Endothelial cell of umbilical vein (primary cell): Measurements from ENCODE around the gene EYS. TPM values are rescaled to one million over a fixed set of nuclear protein-coding genes. Genes with fewer than 3 reads are reported as not detected.

Experiments
- BruUV-seq: library from RNA; stranded (reverse); fragments of 400-500 nt; replicated peaks from 2 replicates; lab custom pipeline; 2021; lab: Mats Ljungman, UMichigan
- CTCF ChIA-PET: fragments of 300-600, 350-600 bp; sonication (Branson Sonifier 250); formaldehyde crosslinking; loops from one replicate; lab custom pipeline; 2021; ENCODE audit warnings: antibody characterized with exemption, inconsistent platforms; lab: Charles Lee
- POLR2A ChIA-PET: fragments of 300-600, 350-600 bp; sonication (Branson Sonifier 250); formaldehyde crosslinking; loops from one replicate; lab custom pipeline; 2021; ENCODE audit warnings: antibody characterized with exemption, inconsistent platforms; lab: Charles Lee
- DNase-seq: peaks from one replicate; pipeline ENCODE4 v3.0.0-alpha.2; 2011; ENCODE audit warnings: low read depth, low spot score
- FAIRE-seq: peaks from 2 replicates; lab custom pipeline; 2011; peaks lifted over from hg19 to GRCh38; lab: Jason Lieb, UNC
- H2AFZ ChIP-seq: 2 replicates; pipeline ENCODE4 v1.6.0; 2012; ENCODE audit warnings: low read depth, low read length, control low read depth, inconsistent platforms
- H3K27ac ChIP-seq: 2 replicates; pipeline ENCODE4 v1.5.1; 2011; ENCODE audit warnings: low read depth, mild to moderate bottlenecking, control low read depth, low read length, moderate library complexity; ENCODE audit not compliant: insufficient read depth
- H3K27me3 ChIP-seq, 2 experiments: 2 replicates each; pipeline versions ENCODE4 v1.6.0 to v1.6.1; 2011; ENCODE audit warnings: low read length in 2 of 2, mixed read lengths in 1 of 2; ENCODE audit not compliant: control insufficient read depth in 2 of 2, insufficient read depth in 2 of 2
- H3K36me3 ChIP-seq, 2 experiments: 2 replicates in 1 of 2; 3 replicates in 1 of 2; pipeline ENCODE4 v1.5.1; 2011; ENCODE audit warnings: low read length in 2 of 2, mild to moderate bottlenecking in 1 of 2, moderate library complexity in 1 of 2; ENCODE audit not compliant: control insufficient read depth in 2 of 2, insufficient read depth in 2 of 2; ENCODE audit errors: extremely low read depth in 1 of 2
- H3K4me1 ChIP-seq: 3 replicates; pipeline ENCODE4 v1.5.1; 2011; ENCODE audit warnings: mild to moderate bottlenecking, low read length; ENCODE audit not compliant: control insufficient read depth, insufficient read depth; ENCODE audit errors: extremely low read depth
- H3K4me2 ChIP-seq: 2 replicates; pipeline ENCODE4 v1.6.1; 2011; ENCODE audit warnings: low read length, control low read depth, mixed read lengths; ENCODE audit not compliant: insufficient read depth
- H3K4me3 ChIP-seq, 3 experiments: fragments of 200-600 bp in 1 of 3; sonication (generic), shearing (Covaris generic) in 1 of 3; replicated peaks in 1 of 3; 2 replicates each; pipeline ENCODE4 v1.5.1; 2011 to 2016; ENCODE audit warnings: control low read depth in 3 of 3, low read length in 3 of 3, mild to moderate bottlenecking in 2 of 3, inconsistent platforms in 1 of 3, low read depth in 1 of 3, moderate library complexity in 1 of 3; ENCODE audit not compliant: insufficient read depth in 1 of 3
- H3K79me2 ChIP-seq: 2 replicates; pipeline ENCODE4 v1.6.0; 2012; ENCODE audit warnings: low read length, inconsistent platforms; ENCODE audit not compliant: control insufficient read depth, insufficient read depth
- H3K9ac ChIP-seq: replicated peaks from 2 replicates; pipeline ENCODE3; 2011; ENCODE audit warnings: low read length, control low read depth; ENCODE audit not compliant: insufficient read depth; ENCODE audit errors: extremely low read depth
- H3K9me1 ChIP-seq: replicated peaks from 3 replicates; pipeline ENCODE4 v1.6.0; 2011; ENCODE audit warnings: mild to moderate bottlenecking, low read length; ENCODE audit not compliant: control insufficient read depth, insufficient read depth; ENCODE audit errors: extremely low read depth
- H3K9me3 ChIP-seq: replicated peaks from 2 replicates; pipeline ENCODE4 v1.5.1; 2012; ENCODE audit warnings: low read length, inconsistent platforms; ENCODE audit not compliant: control insufficient read depth, insufficient read depth
- H4K20me1 ChIP-seq: replicated peaks from 2 replicates; pipeline ENCODE3; 2011; ENCODE audit warnings: mild to moderate bottlenecking, low read length; ENCODE audit not compliant: control insufficient read depth, insufficient read depth; ENCODE audit errors: extremely low read depth
- EZH2 ChIP-seq: IDR thresholded peaks from 2 replicates; pipeline ENCODE4 v1.6.1; 2012; ENCODE audit warnings: borderline replicate concordance, low read depth, mild to moderate bottlenecking, moderate library complexity, low read length, inconsistent platforms; ENCODE audit not compliant: severe bottlenecking
- FOS ChIP-seq: IDR thresholded peaks from 2 replicates; pipeline ENCODE4 v1.6.1; 2011; ENCODE audit warnings: mild to moderate bottlenecking, low read length, moderate library complexity, borderline replicate concordance; ENCODE audit not compliant: insufficient read depth
- GATA2 ChIP-seq: IDR thresholded peaks from 2 replicates; pipeline ENCODE4 v1.7.0; 2011; ENCODE audit warnings: low read depth, mild to moderate bottlenecking, moderate library complexity, mixed read lengths, low read length; ENCODE audit not compliant: insufficient read length, insufficient read depth
- JUN ChIP-seq: IDR thresholded peaks from 2 replicates; pipeline ENCODE4 v1.6.1; 2011; ENCODE audit warnings: borderline replicate concordance, low read depth; ENCODE audit not compliant: insufficient read length, insufficient read depth
- dilution Hi-C: fragments of 300-500 bp; cut with MboI; formaldehyde crosslinking; loops from one replicate; pipeline ENCODE4 v1.15.0; 2019; ENCODE audit warnings: low sequenced_read_pairs; ENCODE audit not compliant: extremely low pct_ligation_motif_present
- intact Hi-C: fragments of 100-400 bp; cut with micrococcal nuclease; formaldehyde crosslinking; loops from one replicate; pipeline ENCODE4 v1.10.0; 2022
- polyA plus RNA-seq, 4 experiments: library from polyadenylated mRNA; depleted of rRNA in 3 of 4; stranded (reverse) in 3 of 4; unstranded in 1 of 4; fragments of >200 nt; gene quantifications; 2 replicates each; pipeline versions ENCODE4 v1.2.1 to v1.2.3, GENCODE V29; 2011 to 2012; ENCODE audit warnings: missing spikeins in 1 of 4
- total RNA-seq: library from RNA; stranded (reverse); gene quantifications from 2 replicates; pipeline ENCODE4 v1.2.3, GENCODE V29; 2021
- TF ChIP-seq, protein P1 (sequence below), 2 donors: IDR thresholded peaks; 1 replicate in 1 of 2; 2 replicates in 1 of 2; pipeline ENCODE4 v1.5.1; 2011; ENCODE audit warnings: low read length in 2 of 2, mild to moderate bottlenecking in 2 of 2, moderate library complexity in 2 of 2, control low read depth in 1 of 2, inconsistent platforms in 1 of 2, low read depth in 1 of 2; ENCODE audit not compliant: insufficient read depth in 1 of 2; ENCODE audit errors: extremely low read depth in 1 of 2
- TF ChIP-seq, protein P2 (sequence below): IDR thresholded peaks from 2 replicates; pipeline ENCODE4 v1.6.1; 2011; ENCODE audit not compliant: insufficient read depth, insufficient read length

EYS gene
- total and polyA plus RNA-seq, 2 donors (not counting 3 experiments of a cell fraction or from before 2014, with no cell fraction given) = 0.01 to 0.27 TPM

DNA sequence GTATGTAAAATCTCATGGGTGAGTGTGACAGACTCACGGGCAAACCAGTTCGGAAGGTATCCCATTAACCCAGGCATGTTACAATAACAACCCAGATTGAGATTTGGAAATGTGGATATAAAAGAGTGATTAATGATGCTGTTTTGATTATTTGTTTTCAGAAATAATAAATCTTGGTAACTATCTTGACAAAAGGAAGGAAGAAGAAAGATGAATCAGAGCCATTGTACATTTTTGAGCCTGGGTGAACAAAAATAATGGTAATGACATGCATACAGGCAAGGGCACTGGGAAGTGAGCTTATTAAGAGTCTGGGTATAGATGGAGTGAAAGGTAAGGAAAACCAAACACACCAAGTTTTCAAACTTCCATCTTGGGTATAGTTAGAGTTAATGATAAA lies 1209.4 kb downstream of the EYS start:
- H3K9ac ChIP-seq = no peak overlapping the region
- FAIRE-seq (peak; percentile 91), DNase-seq (peak; percentile 81)
- BruUV-seq = no TSS peak
- TF ChIP-seq FOS = peak; percentile 60
- peak; percentile 72 for TF ChIP-seq GATA2
- TF ChIP-seq JUN = peak; percentile 52
- TF ChIP-seq, protein P1, sequence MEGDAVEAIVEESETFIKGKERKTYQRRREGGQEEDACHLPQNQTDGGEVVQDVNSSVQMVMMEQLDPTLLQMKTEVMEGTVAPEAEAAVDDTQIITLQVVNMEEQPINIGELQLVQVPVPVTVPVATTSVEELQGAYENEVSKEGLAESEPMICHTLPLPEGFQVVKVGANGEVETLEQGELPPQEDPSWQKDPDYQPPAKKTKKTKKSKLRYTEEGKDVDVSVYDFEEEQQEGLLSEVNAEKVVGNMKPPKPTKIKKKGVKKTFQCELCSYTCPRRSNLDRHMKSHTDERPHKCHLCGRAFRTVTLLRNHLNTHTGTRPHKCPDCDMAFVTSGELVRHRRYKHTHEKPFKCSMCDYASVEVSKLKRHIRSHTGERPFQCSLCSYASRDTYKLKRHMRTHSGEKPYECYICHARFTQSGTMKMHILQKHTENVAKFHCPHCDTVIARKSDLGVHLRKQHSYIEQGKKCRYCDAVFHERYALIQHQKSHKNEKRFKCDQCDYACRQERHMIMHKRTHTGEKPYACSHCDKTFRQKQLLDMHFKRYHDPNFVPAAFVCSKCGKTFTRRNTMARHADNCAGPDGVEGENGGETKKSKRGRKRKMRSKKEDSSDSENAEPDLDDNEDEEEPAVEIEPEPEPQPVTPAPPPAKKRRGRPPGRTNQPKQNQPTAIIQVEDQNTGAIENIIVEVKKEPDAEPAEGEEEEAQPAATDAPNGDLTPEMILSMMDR (IDR thresholded peaks at IDR 0.05; ENCODE audit: extremely low read depth in 1 of 2, insufficient read depth in 1 of 2, low read depth in 1 of 2, low read length in 2 of 2) = no peak
- TF ChIP-seq, protein P2, sequence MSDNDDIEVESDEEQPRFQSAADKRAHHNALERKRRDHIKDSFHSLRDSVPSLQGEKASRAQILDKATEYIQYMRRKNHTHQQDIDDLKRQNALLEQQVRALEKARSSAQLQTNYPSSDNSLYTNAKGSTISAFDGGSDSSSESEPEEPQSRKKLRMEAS = no peak
- no peak for TF ChIP-seq EZH2
- no peaks in the 10 kb centered on the region for H3K36me3 ChIP-seq
- no peaks in the 10 kb centered on the region for H4K20me1 ChIP-seq
- ChIA-PET CTCF (interaction anchor here (0.9 to 1.4 kb wide), 5 partner anchors 11 to 26 kb away, joined by 3 to 8 read pairs (median 3); no protein-coding TSS in a partner anchor), POLR2A (no interaction called here)
- peaks cover 15% of the 10 kb centered on the region for H3K4me1 ChIP-seq
- H3K4me2 ChIP-seq = peak overlapping the region; percentile 44
- H2AFZ ChIP-seq = peak overlapping the region; percentile 6
- H3K9me1 ChIP-seq = no peaks in the 10 kb centered on the region
- intact Hi-C loops = loop anchor here (5.0 to 10.0 kb wide), 3 partner anchors 187 to 397 kb away; no protein-coding TSS in a partner anchor
- no peaks in the 10 kb centered on the region for H3K79me2 ChIP-seq
- H3K27ac ChIP-seq = peak overlapping the region; percentile 38
- no peaks in the 10 kb centered on the region for H3K9me3 ChIP-seq
- H3K4me3 ChIP-seq = no peak overlapping the region
- no peaks in the 10 kb centered on the region for H3K27me3 ChIP-seq
- dilution Hi-C loops = no loop called here
